Subcutaneous adipose tissue (tissue), 4 donors: ENCODE measurements around the gene TRMT112. TPM values are rescaled to one million over a fixed set of nuclear protein-coding genes. Genes with fewer than 3 reads are reported as not detected.

Source experiments
- small RNA-seq: library from RNA; depleted of rRNA; stranded (forward); fragments of <200 nt; gene quantifications from one replicate; pipeline ENCODE3, GENCODE V24; 2016
- total RNA-seq, 4 donors: library from RNA; depleted of rRNA; stranded (reverse); fragments of >200 nt; gene quantifications; one replicate each; pipeline ENCODE4 v1.1.0, GENCODE V29; 2016
- TF ChIP-seq, protein P1 (sequence below): fragments of 450-650 bp; IDR thresholded peaks from one replicate; pipeline ENCODE4 v1.5.1; 2016; ENCODE audit warnings: low read depth, mild to moderate bottlenecking, control low read depth, antibody characterized with exemption, moderate library complexity

The TRMT112 gene
- total RNA-seq, 4 donors from 2014 or later = 225 to 266 (median 241) TPM

DNA sequence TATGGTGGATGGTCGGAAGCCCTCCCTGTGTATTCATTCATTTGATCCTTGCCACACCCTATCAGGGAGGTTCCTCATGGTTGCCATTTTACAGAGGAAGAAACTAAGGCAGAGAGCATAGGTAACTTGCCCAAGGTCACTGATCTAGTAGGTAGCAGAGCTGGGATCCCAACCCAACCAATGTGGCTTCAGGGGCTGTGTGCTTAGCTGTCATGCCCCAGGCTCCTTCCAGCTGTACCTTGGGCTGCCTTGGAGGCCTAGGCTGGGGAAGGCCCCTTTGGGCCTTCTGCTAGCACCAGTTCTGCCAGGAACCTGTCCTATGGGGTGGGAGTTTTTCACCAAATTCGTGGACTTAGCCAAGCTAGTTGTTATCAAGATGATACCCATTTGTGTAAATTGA is 41.5 kb downstream of the TRMT112 start:
- TF ChIP-seq, protein P1, sequence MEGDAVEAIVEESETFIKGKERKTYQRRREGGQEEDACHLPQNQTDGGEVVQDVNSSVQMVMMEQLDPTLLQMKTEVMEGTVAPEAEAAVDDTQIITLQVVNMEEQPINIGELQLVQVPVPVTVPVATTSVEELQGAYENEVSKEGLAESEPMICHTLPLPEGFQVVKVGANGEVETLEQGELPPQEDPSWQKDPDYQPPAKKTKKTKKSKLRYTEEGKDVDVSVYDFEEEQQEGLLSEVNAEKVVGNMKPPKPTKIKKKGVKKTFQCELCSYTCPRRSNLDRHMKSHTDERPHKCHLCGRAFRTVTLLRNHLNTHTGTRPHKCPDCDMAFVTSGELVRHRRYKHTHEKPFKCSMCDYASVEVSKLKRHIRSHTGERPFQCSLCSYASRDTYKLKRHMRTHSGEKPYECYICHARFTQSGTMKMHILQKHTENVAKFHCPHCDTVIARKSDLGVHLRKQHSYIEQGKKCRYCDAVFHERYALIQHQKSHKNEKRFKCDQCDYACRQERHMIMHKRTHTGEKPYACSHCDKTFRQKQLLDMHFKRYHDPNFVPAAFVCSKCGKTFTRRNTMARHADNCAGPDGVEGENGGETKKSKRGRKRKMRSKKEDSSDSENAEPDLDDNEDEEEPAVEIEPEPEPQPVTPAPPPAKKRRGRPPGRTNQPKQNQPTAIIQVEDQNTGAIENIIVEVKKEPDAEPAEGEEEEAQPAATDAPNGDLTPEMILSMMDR = no peak

DNA sequence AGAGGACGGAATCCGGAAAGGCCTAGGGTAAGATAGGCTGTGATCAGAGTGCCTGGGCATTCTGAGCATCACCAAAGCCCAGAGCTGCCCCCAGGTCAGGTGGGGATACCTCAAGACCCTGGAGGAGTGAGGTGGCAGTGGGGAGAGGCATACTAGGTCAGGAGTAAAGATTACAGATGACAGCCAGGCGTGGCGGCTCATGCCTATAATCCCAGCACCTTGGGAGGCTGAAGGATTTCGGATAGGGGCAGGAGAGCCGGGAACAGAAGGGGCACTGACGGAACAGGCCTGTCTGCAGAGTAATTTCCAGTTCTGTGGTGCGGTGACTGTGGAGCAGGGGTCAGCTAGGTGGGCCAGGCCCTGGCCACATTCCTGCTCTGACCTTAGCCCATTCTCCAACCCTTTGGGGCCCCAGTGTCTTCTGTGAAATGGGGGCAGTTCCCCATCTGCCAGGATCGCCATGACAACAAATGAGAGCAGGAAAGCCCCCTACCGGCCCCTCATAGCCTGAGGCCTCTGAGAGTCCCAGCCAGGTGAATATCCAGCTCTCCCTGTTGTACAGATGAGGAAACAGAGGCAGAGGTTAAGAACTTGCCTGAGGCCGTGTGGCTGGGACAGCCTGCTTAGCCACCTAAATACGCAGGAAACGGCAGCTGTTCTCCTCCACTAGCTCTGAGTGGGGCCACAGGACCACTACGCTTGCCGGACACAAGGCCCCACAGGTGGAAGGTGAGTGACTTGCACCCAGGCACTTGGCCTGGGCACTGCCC is 42.1 kb downstream of the TRMT112 start:
- TF ChIP-seq, protein P1 = no peak

DNA sequence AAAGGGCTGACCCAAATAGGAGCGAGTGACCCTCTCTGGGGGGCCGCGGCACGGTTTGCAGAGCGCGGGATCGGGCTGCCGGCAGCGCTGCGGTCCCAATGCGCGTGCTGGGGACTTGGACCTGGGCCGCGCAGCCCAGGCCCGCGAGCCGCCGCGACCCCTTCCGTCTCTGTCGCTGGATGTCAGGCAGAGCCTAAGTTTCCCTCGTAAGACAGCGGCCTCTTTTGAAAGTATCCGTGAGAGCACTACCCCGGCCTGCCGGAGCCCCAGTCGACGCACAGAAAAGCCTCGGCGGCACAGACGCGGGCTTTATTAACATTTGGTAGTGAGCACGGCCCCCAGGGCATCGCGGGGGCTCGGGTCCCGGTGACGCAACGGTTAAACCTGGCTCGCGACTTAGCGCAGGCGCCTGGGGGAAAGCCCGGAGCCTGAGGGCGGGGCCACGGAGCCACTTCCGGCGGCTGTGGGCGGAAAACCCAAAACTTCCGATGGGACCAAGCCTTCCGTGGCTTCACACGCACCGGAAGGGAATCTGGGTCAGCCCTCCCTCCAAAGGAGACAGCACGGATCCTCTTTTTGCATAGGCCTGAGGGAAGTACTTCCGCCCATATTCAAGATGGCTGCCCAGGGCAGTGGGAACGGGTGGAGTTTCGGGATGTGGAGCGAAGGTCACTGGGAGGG is 47.7 kb downstream of the TRMT112 start:
- TF ChIP-seq, protein P1 = no peak

DNA sequence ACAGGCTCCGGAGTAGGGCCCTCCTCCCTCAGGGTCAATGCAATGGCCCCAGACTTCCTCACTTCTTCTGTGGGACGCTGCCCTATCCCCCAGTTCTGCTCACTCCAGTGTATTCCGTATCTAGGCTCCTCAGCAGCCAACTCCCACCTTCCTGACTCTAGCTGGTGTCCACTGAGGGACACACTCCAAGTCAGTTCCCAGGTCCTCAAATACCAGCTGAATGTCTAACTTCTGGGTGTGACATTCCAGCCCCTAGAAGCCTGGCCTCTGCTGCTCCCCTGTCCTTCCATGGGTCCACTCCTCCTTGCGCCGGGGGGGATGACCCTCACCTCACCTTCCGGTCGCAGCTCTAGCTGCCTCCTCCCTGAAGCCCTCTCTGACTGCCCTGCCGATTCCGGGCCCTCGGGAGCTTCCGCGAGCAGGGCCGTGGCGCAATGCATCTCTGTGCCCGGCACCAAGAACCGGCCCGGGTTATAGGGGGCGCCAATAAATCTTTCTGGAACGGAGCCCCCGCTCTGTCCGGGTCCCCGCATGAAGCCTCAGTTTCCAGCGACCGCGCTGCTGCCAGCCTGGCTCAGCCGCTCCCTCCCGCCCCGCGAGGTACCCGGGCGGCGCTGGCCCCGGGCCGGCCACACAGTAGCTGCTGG is 48.3 kb downstream of the TRMT112 start:
- TF ChIP-seq, protein P1 = no peak

DNA sequence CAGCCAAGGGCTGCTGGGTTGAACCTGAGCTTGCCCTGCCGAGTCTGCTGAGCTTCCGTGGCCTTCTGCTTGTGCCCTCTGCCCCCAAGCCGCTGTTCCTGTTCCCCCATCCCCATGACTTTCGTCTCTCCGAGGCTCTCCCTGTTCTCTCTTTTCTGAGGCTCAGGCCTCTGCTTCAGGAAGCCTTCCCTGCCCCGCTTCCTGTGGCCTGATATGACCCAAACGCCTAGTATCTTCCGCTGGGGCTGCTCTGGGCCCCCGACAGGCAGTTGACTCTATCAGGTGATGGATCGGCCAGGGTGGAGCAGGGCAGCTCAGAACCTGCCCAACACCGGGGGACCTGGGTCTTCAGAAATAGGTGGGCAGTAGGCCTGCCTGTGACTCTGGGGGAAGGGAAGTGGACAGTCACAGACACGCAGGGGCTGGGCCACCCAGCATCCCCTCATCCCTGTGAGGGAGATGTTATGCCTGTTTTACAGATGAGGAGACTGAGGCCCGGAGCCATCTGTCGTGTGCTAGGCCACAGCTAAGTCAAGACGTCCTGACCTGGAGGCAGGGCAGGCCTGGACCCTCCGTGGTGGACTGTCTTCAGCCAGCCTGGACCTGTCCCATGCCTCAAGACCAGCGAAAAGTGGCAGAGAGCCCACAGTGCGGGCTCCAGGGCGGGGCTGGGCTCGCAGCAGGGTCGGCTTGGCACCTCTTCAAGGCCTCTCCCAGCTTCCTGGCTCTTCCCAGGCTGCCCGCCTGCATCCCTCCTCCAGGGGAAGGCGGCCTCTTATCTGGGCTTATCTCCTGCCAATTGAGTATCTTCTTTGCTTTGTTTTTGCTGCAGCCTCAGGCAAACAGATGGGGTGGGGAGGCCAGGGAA is 49.1 kb downstream of the TRMT112 start:
- TF ChIP-seq, protein P1 = no peak

DNA sequence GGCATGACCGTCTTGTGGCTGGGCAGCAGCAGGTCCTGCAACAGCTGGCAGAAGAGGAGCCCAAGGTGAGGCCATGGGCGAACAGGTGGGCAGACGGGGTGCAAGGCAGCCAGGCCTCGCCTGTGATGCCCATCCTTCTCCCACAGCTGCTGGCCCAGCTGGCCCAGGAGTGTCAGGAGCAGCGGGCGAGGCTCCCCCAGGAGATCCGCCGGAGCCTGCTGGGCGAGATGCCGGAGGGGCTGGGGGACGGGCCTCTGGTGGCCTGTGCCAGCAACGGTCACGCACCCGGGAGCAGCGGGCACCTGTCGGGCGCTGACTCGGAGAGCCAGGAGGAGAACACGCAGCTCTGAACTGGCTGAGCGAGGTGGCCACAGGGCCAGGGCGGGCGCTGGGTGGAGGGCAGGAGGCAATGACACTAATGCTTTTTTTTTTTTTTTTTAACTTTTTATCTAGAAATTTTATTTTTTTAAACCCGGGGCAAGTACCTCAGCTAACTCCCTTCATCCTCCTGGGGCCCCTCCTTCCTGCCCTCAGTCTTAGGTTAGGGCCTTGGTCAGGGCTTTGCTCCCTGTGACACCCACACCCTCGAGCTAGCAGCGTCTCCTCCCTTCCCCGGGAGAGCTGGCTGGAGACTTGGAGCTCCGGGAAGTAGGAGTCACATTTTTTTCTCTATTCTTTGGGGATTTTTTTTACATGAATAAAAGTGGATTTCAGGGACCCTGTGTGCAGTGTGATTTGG is 50.0 kb downstream of the TRMT112 start:
- TF ChIP-seq, protein P1 = no peak

Small RNAs within 50 kb of the gene (small RNA-seq; reads per million reads assigned to genes)
- gene MIR7155 = not detected
- 0.49 reads per million for gene RF00019

Other genes with a start within 250 kb of the TRMT112 start
- gene MACROD1, start 151.4 kb downstream of the TRMT112 start, total RNA-seq = 10 to 100 TPM in 3 of 4 donors, 1 to 10 TPM in 1; 8.0 to 24.0 (median 19.8) TPM
- 100 to 1,000 TPM in 1 of 4 donors, 10 to 100 TPM in 3; 53.5 to 100 (median 72.6) TPM for gene STIP1, start 131.4 kb downstream of the TRMT112 start, total RNA-seq
- 10 to 100 TPM; 23.5 to 97.6 (median 42.2) TPM for gene FERMT3, start 110.8 kb downstream of the TRMT112 start, total RNA-seq
- 10 to 100 TPM; 34.1 to 89.1 (median 43.6) TPM for gene TRPT1, start 91.4 kb downstream of the TRMT112 start, total RNA-seq
- 10 to 100 TPM; 19.2 to 77.6 (median 41.8) TPM for gene NUDT22, start 91.3 kb downstream of the TRMT112 start, total RNA-seq
- gene DNAJC4, start 87.0 kb downstream of the TRMT112 start, total RNA-seq = 10 to 100 TPM; 21.5 to 32.0 (median 26.9) TPM
- 100 to 1,000 TPM; 122 to 332 (median 231) TPM for gene VEGFB, start 83.0 kb downstream of the TRMT112 start, total RNA-seq
- gene FKBP2, start 76.5 kb downstream of the TRMT112 start, total RNA-seq = 10 to 100 TPM; 32.0 to 40.9 (median 36.7) TPM
- gene PPP1R14B, start 70.6 kb downstream of the TRMT112 start, total RNA-seq = 10 to 100 TPM; 64.3 to 73.1 (median 69.1) TPM
- 10 to 100 TPM; 10.8 to 17.9 (median 16.3) TPM for gene PLCB3, start 66.0 kb downstream of the TRMT112 start, total RNA-seq
- 10 to 100 TPM; 47.1 to 92.5 (median 90.6) TPM for gene BAD, start 32.9 kb downstream of the TRMT112 start, total RNA-seq
- gene GPR137, start 31.7 kb downstream of the TRMT112 start, total RNA-seq = 10 to 100 TPM in 3 of 4 donors, 1 to 10 TPM in 1; 7.7 to 18.1 (median 14.7) TPM
- not detected for gene KCNK4, start 26.3 kb downstream of the TRMT112 start, total RNA-seq
- gene CATSPERZ, start 17.2 kb downstream of the TRMT112 start, total RNA-seq = not detected
- 10 to 100 TPM; 16.3 to 54.1 (median 35.5) TPM for gene ESRRA, start 12.0 kb downstream of the TRMT112 start, total RNA-seq
- 100 to 1,000 TPM; 122 to 236 (median 223) TPM for gene PRDX5, start 562 bp upstream of the TRMT112 start, total RNA-seq
- gene CCDC88B, start 22.6 kb upstream of the TRMT112 start, total RNA-seq = 10 to 100 TPM in 2 of 4 donors, 1 to 10 TPM in 2; 7.0 to 18.2 (median 11.2) TPM
- gene RPS6KA4, start 41.6 kb upstream of the TRMT112 start, total RNA-seq = 10 to 100 TPM in 3 of 4 donors, 1 to 10 TPM in 1; 7.2 to 27.5 (median 16.3) TPM
- not detected for gene SLC22A11, start 238.4 kb upstream of the TRMT112 start, total RNA-seq